ENCODE measurements around the gene MGLL. TPM values are rescaled to one million over a fixed set of nuclear protein-coding genes. Genes with fewer than 3 reads are reported as not detected.
A peak's percentile ranks its signal among the peaks of the same experiment; 100 is the strongest.

MGLL gene
- 5.5 and 6.9 TPM in 2 replicates for total RNA-seq
- 3.5 TPM for total RNA-seq (2013)
- polyA plus RNA-seq = 1.4 and 1.7 TPM in 2 replicates
- polyA minus RNA-seq = 1.8 and 2.7 TPM in 2 replicates

DNA sequence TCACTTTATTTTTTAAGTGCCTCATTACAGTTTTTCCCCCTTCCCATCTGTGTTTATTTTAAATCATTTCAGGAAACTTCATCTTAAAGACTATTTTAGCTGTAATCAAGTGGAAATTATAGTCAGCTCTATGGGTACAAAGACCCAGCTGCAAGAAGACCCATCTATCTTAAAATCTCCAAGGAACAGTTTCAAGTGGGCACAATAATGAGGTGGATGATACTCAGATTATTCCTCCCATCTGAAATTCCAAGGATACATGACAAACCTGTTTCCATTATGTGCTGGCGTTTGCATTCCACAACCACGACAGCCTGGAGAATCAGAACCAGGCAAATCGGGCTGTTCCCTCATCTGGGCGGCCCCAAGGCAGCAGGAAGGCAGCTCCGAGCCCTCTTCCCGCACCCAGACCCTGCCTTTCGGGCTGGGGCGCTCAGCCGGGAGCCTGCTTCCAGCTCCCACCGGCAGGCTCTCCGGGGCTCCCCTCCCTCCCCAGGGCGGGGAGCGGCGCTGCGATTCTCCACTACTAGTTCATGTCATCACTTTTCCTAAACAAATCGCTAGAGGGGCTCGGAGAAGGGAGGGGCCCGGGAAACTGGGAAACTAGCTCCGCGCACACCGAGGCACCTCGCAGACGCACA lies at the start of gene MGLL:
Gene MGLL (minus strand): TSS at position 475 of the 641 bp plus-strand sequence. CDS start 197 bp downstream, at position 278.
- Histone ChIP-seq H2AFZ (ENCODE audit: insufficient read depth, low read depth, low read length, poor library complexity, severe bottlenecking) (peak within 1 kb of the TSS; percentile 62), H3K4me2 (replicated peaks; ENCODE audit: low read depth, low read length, poor library complexity, severe bottlenecking) (peak within 1 kb of the TSS; percentile 75), H3K36me3 (replicated peaks in 1 of 2; ENCODE audit: control extremely low read depth in 1 of 2, control insufficient read depth in 1 of 2, extremely low read depth in 1 of 2, insufficient read depth in 2 of 2, low read length in 1 of 2) (no peaks in the 10 kb centered on the region), H3K79me2 (ENCODE audit: control insufficient read depth, insufficient read depth, low read length) (no peaks in the 10 kb centered on the region), H4K20me1 (ENCODE audit: control insufficient read depth, insufficient read depth, low read length, poor library complexity, severe bottlenecking) (no peaks in the 10 kb centered on the region), H3K9ac (ENCODE audit: low read length) (peak within 1 kb of the TSS; percentile 60), H3K27me3 (replicated peaks in 1 of 4; ENCODE audit: control extremely low read depth in 1 of 4, control insufficient read depth in 3 of 4, insufficient read depth in 4 of 4, low read length in 3 of 4) (peaks cover 0 to 19% (median 6%) of the 10 kb centered on the region in 4 experiments), H3K9me3 (ENCODE audit: control extremely low read depth in 1 of 3, control insufficient read depth in 2 of 3, insufficient read depth in 1 of 3, low read length in 2 of 3) (no peaks in the 10 kb centered on the region), H3K4me3 (ENCODE audit: control extremely low read depth in 1 of 5, extremely low read depth in 1 of 5, insufficient read depth in 1 of 5, low read depth in 2 of 5, low read length in 4 of 5) (peak within 1 kb of the TSS; percentile 41 to 54 (median 48)), H3K4me1 (ENCODE audit: control insufficient read depth in 2 of 2, insufficient read depth in 2 of 2, low read length in 2 of 2) (peaks cover 14 to 21% of the 10 kb centered on the region in 2 donors), H3K27ac (ENCODE audit: low read length in 2 of 2) (no peak within 1 kb of the TSS)
- ATAC-seq (ENCODE audit: low read depth) (no peak), DNase-seq (no peak)
- Mint-ChIP-seq H3K4me1 (peaks cover 21% of the 10 kb centered on the region), H3K27me3 (peaks cover 17% of the 10 kb centered on the region), H3K9me3 (ENCODE audit: insufficient read depth) (no peaks in the 10 kb centered on the region), H3K4me3 (peak within 1 kb of the TSS; percentile 90), H3K27ac (peak within 1 kb of the TSS; percentile 83)
- TF ChIP-seq CTCF (IDR thresholded peaks at IDR 0.05) = no peak
- no peak for TF ChIP-seq EZH2 (IDR thresholded peaks at IDR 0.05; ENCODE audit: borderline replicate concordance, insufficient read depth, low read depth, low read length, poor library complexity, severe bottlenecking)
- intact Hi-C loops (cut with micrococcal nuclease) = loop anchor here (5.0 kb wide), 2 partner anchors 70 to 125 kb away; no protein-coding TSS in a partner anchor
- ChIA-PET POLR2A (interaction anchor here (1.7 kb wide), 1 partner anchor 12 kb away, joined by 5 read pairs; no protein-coding TSS in a partner anchor), CTCF (no interaction called here)
- WGBS (ENCODE audit: insufficient coverage) = 1% methylated on average over 23 of the region's 23 CpGs

DNA sequence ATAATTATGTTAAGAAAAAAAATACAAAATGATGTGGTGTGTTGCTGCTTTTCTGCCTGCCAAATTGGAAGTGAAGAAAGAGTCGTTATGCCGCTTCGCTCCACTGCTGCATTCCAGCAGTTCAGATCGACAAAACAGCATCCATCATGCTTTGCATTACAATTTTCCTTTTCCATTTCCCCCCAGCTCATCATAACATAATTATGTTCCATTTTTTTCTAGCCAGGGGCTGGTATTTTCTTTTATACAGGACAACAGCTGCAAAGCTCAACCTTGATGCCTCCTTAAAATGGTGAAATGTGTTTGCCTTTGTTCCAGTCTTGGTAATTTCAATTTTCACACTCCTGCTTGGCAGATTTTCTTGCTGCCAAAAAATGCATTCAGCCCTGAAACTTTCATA lies 47.8 kb upstream of the MGLL start:
- Histone ChIP-seq H3K79me2 (ENCODE audit: control insufficient read depth, insufficient read depth, low read length) (no peaks in the 10 kb centered on the region), H3K4me3 (ENCODE audit: control extremely low read depth in 1 of 5, extremely low read depth in 1 of 5, insufficient read depth in 1 of 5, low read depth in 2 of 5, low read length in 4 of 5) (no peak overlapping the region), H3K27me3 (replicated peaks in 1 of 4; ENCODE audit: control extremely low read depth in 1 of 4, control insufficient read depth in 3 of 4, insufficient read depth in 4 of 4, low read length in 3 of 4) (peaks cover 0 to 2% (median 0%) of the 10 kb centered on the region in 4 experiments), H3K27ac (ENCODE audit: low read length in 2 of 2) (no peak overlapping the region), H3K9me3 (ENCODE audit: control extremely low read depth in 1 of 3, control insufficient read depth in 2 of 3, insufficient read depth in 1 of 3, low read length in 2 of 3) (no peaks in the 10 kb centered on the region), H3K4me2 (replicated peaks; ENCODE audit: low read depth, low read length, poor library complexity, severe bottlenecking) (no peak overlapping the region), H2AFZ (ENCODE audit: insufficient read depth, low read depth, low read length, poor library complexity, severe bottlenecking) (no peak overlapping the region), H3K9ac (ENCODE audit: low read length) (no peak overlapping the region), H3K36me3 (replicated peaks in 1 of 2; ENCODE audit: control extremely low read depth in 1 of 2, control insufficient read depth in 1 of 2, extremely low read depth in 1 of 2, insufficient read depth in 2 of 2, low read length in 1 of 2) (no peaks in the 10 kb centered on the region), H4K20me1 (ENCODE audit: control insufficient read depth, insufficient read depth, low read length, poor library complexity, severe bottlenecking) (no peaks in the 10 kb centered on the region), H3K4me1 (ENCODE audit: control insufficient read depth in 2 of 2, insufficient read depth in 2 of 2, low read length in 2 of 2) (no peaks in the 10 kb centered on the region)
- ATAC-seq (ENCODE audit: low read depth) (no peak), DNase-seq (no peak)
- CTCF ChIA-PET = no interaction called here
- intact Hi-C loops (cut with micrococcal nuclease) = no loop called here
- no peaks in the 10 kb centered on the region for H3K27me3 Mint-ChIP-seq
- no peaks in the 10 kb centered on the region for H3K9me3 Mint-ChIP-seq (ENCODE audit: insufficient read depth)
- no peak for TF ChIP-seq CTCF (IDR thresholded peaks at IDR 0.05)
- no peak for TF ChIP-seq EZH2 (IDR thresholded peaks at IDR 0.05; ENCODE audit: borderline replicate concordance, insufficient read depth, low read depth, low read length, poor library complexity, severe bottlenecking)
- H3K4me3 Mint-ChIP-seq = no peak overlapping the region
- no peaks in the 10 kb centered on the region for H3K4me1 Mint-ChIP-seq
- no peak overlapping the region for H3K27ac Mint-ChIP-seq
- 100% methylated on average over 1 of the region's 4 CpGs for whole genome bisulfite sequencing (ENCODE audit: insufficient coverage)
- POLR2A ChIA-PET = no interaction called here
